ENCODE measurements around the gene CLP1. TPM values are rescaled to one million over a fixed set of nuclear protein-coding genes. Genes with fewer than 3 reads are reported as not detected.

CLP1 gene
- total RNA-seq, 1 experiment from 2014 or later = 22.1 TPM

DNA sequence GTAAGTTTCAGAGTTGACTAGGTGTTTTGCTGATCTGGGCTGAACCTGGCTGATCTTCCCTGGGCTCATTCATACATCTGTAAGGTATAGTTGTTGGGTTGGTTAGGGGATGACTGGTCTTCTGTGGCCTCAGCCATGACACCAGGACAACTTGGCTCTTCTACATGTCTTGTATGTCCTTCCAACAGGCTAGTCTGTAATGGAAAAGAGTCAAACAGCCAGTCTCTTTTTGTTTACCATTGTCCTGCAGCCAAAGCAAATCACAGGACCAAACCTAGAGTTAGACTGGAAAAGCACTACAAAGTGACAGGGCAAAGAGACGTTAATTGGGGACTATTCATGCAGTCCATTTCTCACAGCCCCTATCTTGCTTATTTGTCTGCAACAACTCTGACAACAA is 42.3 kb upstream of the CLP1 start:
- BruUV-seq (replicated peaks) = no TSS peak
- Histone ChIP-seq H3K27me3 (replicated peaks; ENCODE audit: control insufficient read depth, insufficient read depth, low read length) (no peaks in the 10 kb centered on the region), H3K36me3 (ENCODE audit: control insufficient read depth, insufficient read depth, low read length) (no peaks in the 10 kb centered on the region), H3K9me3 (peaks cover 11% of the 10 kb centered on the region; the same call in 1 of the 2 replicates), H3K4me3 (ENCODE audit: low read depth, low read length) (no peak overlapping the region), H3K4me1 (no peaks in the 10 kb centered on the region)
- POLR2A ChIA-PET = no interaction called here
- TF ChIP-seq, protein P1, sequence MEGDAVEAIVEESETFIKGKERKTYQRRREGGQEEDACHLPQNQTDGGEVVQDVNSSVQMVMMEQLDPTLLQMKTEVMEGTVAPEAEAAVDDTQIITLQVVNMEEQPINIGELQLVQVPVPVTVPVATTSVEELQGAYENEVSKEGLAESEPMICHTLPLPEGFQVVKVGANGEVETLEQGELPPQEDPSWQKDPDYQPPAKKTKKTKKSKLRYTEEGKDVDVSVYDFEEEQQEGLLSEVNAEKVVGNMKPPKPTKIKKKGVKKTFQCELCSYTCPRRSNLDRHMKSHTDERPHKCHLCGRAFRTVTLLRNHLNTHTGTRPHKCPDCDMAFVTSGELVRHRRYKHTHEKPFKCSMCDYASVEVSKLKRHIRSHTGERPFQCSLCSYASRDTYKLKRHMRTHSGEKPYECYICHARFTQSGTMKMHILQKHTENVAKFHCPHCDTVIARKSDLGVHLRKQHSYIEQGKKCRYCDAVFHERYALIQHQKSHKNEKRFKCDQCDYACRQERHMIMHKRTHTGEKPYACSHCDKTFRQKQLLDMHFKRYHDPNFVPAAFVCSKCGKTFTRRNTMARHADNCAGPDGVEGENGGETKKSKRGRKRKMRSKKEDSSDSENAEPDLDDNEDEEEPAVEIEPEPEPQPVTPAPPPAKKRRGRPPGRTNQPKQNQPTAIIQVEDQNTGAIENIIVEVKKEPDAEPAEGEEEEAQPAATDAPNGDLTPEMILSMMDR (IDR thresholded peaks at IDR 0.05; ENCODE audit: insufficient read depth in 1 of 2, low read depth in 1 of 2, low read length in 1 of 2, severe bottlenecking in 1 of 2, unreplicated experiment in 1 of 2) = no peak
- no peak overlapping the region for H3K27ac Mint-ChIP-seq (ENCODE audit: unreplicated experiment)
- H3K4me3 Mint-ChIP-seq (ENCODE audit: unreplicated experiment) = no peak overlapping the region
- H3K36me3 Mint-ChIP-seq (ENCODE audit: insufficient read depth, unreplicated experiment) = no peaks in the 10 kb centered on the region
- CTCF ChIA-PET = no interaction called here
- intact Hi-C loops (cut with micrococcal nuclease; ENCODE audit: unreplicated experiment) = no loop called here
- no peaks in the 10 kb centered on the region for H3K4me1 Mint-ChIP-seq (ENCODE audit: low read depth, unreplicated experiment)
- no peak for DNase-seq
- no peaks in the 10 kb centered on the region for H3K27me3 Mint-ChIP-seq (ENCODE audit: insufficient read depth, unreplicated experiment)
- H3K9me3 Mint-ChIP-seq (ENCODE audit: unreplicated experiment) = no peaks in the 10 kb centered on the region

DNA sequence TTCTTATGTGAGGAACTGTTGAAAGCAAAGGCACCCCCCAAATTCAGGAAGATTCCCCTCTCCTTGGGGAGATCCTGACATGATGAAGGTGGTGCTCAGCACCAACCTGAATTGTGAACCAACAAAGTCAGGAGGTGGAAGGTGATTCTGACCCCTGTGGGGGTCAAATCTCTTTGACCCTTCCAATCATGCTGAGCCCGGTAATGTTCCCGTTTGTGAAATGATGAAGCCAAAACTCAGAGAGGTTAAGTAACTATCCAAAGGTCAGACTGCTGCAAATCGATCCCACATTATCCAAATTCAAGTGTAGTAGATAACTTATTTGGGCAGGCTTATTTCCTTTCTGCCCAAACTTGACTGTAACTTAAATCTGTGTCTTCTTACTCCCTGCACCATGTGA is 41.0 kb upstream of the CLP1 start:
- POLR2A ChIA-PET = no interaction called here
- no peak overlapping the region for H3K4me3 ChIP-seq (ENCODE audit: low read depth, low read length)
- Mint-ChIP-seq H3K4me1 (ENCODE audit: low read depth, unreplicated experiment) (no peaks in the 10 kb centered on the region), H3K9me3 (ENCODE audit: unreplicated experiment) (no peaks in the 10 kb centered on the region), H3K27ac (ENCODE audit: unreplicated experiment) (no peak overlapping the region), H3K4me3 (ENCODE audit: unreplicated experiment) (no peak overlapping the region), H3K36me3 (ENCODE audit: insufficient read depth, unreplicated experiment) (no peaks in the 10 kb centered on the region), H3K27me3 (ENCODE audit: insufficient read depth, unreplicated experiment) (no peaks in the 10 kb centered on the region)
- TF ChIP-seq, protein P1 (IDR thresholded peaks at IDR 0.05; ENCODE audit: insufficient read depth in 1 of 2, low read depth in 1 of 2, low read length in 1 of 2, severe bottlenecking in 1 of 2, unreplicated experiment in 1 of 2) = no peak
- intact Hi-C loops (cut with micrococcal nuclease; ENCODE audit: unreplicated experiment) = no loop called here
- BruUV-seq (replicated peaks) = no TSS peak
- H3K9me3 ChIP-seq = peaks cover 11% of the 10 kb centered on the region; the same call in 1 of the 2 replicates
- CTCF ChIA-PET = interaction anchor here (0.7 kb wide), 1 partner anchor 140 kb away, joined by 3 read pairs; no protein-coding TSS in a partner anchor
- H3K4me1 ChIP-seq = no peaks in the 10 kb centered on the region
- no peaks in the 10 kb centered on the region for H3K36me3 ChIP-seq (ENCODE audit: control insufficient read depth, insufficient read depth, low read length)
- H3K27me3 ChIP-seq (replicated peaks; ENCODE audit: control insufficient read depth, insufficient read depth, low read length) = no peaks in the 10 kb centered on the region
- DNase-seq = no peak

DNA sequence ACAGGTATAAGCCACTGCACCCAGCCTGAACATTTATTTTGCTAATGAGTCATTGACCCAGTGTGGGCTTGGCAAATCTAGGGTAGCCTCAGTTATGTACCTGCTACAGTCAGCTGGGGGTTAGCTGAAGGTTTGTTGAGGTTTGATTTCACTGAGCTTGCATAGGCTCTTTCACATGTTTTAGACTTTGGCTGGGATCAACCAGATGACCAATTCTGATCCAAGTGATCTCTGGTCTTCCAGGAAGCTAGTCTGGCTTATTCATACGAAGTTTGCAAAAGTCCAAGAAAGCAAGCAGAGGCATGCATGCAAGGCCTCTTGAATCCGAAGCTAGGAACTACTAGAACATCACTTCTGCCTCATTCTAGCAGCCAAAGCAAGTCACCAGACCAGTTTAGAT is 39.1 kb upstream of the CLP1 start:
- no peaks in the 10 kb centered on the region for H3K36me3 Mint-ChIP-seq (ENCODE audit: insufficient read depth, unreplicated experiment)
- no TSS peak for BruUV-seq (replicated peaks)
- POLR2A ChIA-PET = interaction anchor here (0.6 kb wide), 1 partner anchor 209 kb away, joined by 3 read pairs; no protein-coding TSS in a partner anchor

More for the DNA sequence above, 39.1 kb upstream of the CLP1 start:
- intact Hi-C loops (cut with micrococcal nuclease; ENCODE audit: unreplicated experiment) = no loop called here
- H3K27me3 Mint-ChIP-seq (ENCODE audit: insufficient read depth, unreplicated experiment) = no peaks in the 10 kb centered on the region
- no peaks in the 10 kb centered on the region for H3K4me1 ChIP-seq
- H3K27ac Mint-ChIP-seq (ENCODE audit: unreplicated experiment) = no peak overlapping the region
- H3K4me3 ChIP-seq (ENCODE audit: low read depth, low read length) = no peak overlapping the region
- peaks cover 11% of the 10 kb centered on the region; the same call in 1 of the 2 replicates for H3K9me3 ChIP-seq
- DNase-seq = no peak
- no peaks in the 10 kb centered on the region for H3K9me3 Mint-ChIP-seq (ENCODE audit: unreplicated experiment)
- H3K4me3 Mint-ChIP-seq (ENCODE audit: unreplicated experiment) = no peak overlapping the region
- H3K4me1 Mint-ChIP-seq (ENCODE audit: low read depth, unreplicated experiment) = no peaks in the 10 kb centered on the region
- TF ChIP-seq, protein P1 (IDR thresholded peaks at IDR 0.05; ENCODE audit: insufficient read depth in 1 of 2, low read depth in 1 of 2, low read length in 1 of 2, severe bottlenecking in 1 of 2, unreplicated experiment in 1 of 2) = no peak
- CTCF ChIA-PET = interaction anchor here (0.6 to 0.7 kb wide), 2 partner anchors 26 to 142 kb away, joined by 3 to 4 read pairs; no protein-coding TSS in a partner anchor
- no peaks in the 10 kb centered on the region for H3K27me3 ChIP-seq (replicated peaks; ENCODE audit: control insufficient read depth, insufficient read depth, low read length)
- no peaks in the 10 kb centered on the region for H3K36me3 ChIP-seq (ENCODE audit: control insufficient read depth, insufficient read depth, low read length)

Measured in Caco-2 (cell line).